Measurements from ENCODE around the gene CAMTA1. TPM values are rescaled to one million over a fixed set of nuclear protein-coding genes. Genes with fewer than 3 reads are reported as not detected.

The CAMTA1 gene
- total and polyA plus RNA-seq, 4 donors = 18.0 to 93.5 (median 35.8) TPM

DNA sequence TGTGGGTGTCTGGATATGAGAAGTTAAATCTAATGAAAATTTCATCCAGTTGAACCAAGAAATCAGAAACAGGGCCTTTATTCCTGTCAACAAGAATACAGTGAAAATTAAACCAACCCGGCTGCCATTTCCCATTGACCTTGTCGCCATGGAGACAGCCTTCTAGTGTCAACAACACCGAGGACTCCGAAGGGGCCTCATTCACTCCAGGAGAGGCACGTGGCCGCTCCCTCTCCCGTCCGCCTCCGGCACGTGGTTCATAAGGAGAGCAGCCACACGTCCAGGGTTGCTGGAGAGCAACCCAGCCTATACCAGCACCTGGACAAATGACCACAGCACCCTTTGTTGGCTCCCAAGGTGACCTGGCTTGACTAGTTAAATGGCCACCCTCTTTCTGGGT is 865.5 kb downstream of the CAMTA1 start:
- TF ChIP-seq TAF1 (conservative IDR thresholded peaks at IDR 0.05) (no peak), HNF4G (IDR thresholded peaks at IDR 0.05) (no peak), JUND (IDR thresholded peaks at IDR 0.05) (no peak), EGR1 (IDR thresholded peaks at IDR 0.05; ENCODE audit: low read depth in 2 of 2) (no peak), RXRA (IDR thresholded peaks at IDR 0.05) (no peak), FOXA1 (IDR thresholded peaks at IDR 0.05) (no peak), YY1 (IDR thresholded peaks at IDR 0.05) (no peak), NR2F2 (IDR thresholded peaks at IDR 0.05) (no peak), GABPA (IDR thresholded peaks at IDR 0.05 in 1 of 2, conservative IDR thresholded peaks at IDR 0.05 in 1 of 2) (no peak), RAD21 (IDR thresholded peaks at IDR 0.05) (no peak), MAX (IDR thresholded peaks at IDR 0.05) (no peak), HNF4A (conservative IDR thresholded peaks at IDR 0.05) (no peak), SP1 (IDR thresholded peaks at IDR 0.05) (no peak)
- TF ChIP-seq, protein P1, sequence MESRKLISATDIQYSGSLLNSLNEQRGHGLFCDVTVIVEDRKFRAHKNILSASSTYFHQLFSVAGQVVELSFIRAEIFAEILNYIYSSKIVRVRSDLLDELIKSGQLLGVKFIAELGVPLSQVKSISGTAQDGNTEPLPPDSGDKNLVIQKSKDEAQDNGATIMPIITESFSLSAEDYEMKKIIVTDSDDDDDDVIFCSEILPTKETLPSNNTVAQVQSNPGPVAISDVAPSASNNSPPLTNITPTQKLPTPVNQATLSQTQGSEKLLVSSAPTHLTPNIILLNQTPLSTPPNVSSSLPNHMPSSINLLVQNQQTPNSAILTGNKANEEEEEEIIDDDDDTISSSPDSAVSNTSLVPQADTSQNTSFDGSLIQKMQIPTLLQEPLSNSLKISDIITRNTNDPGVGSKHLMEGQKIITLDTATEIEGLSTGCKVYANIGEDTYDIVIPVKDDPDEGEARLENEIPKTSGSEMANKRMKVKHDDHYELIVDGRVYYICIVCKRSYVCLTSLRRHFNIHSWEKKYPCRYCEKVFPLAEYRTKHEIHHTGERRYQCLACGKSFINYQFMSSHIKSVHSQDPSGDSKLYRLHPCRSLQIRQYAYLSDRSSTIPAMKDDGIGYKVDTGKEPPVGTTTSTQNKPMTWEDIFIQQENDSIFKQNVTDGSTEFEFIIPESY (IDR thresholded peaks at IDR 0.05) = no peak
- TF ChIP-seq, protein P2, sequence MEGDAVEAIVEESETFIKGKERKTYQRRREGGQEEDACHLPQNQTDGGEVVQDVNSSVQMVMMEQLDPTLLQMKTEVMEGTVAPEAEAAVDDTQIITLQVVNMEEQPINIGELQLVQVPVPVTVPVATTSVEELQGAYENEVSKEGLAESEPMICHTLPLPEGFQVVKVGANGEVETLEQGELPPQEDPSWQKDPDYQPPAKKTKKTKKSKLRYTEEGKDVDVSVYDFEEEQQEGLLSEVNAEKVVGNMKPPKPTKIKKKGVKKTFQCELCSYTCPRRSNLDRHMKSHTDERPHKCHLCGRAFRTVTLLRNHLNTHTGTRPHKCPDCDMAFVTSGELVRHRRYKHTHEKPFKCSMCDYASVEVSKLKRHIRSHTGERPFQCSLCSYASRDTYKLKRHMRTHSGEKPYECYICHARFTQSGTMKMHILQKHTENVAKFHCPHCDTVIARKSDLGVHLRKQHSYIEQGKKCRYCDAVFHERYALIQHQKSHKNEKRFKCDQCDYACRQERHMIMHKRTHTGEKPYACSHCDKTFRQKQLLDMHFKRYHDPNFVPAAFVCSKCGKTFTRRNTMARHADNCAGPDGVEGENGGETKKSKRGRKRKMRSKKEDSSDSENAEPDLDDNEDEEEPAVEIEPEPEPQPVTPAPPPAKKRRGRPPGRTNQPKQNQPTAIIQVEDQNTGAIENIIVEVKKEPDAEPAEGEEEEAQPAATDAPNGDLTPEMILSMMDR (IDR thresholded peaks at IDR 0.05; ENCODE audit: low read depth, low read length, missing input control) = no peak
- TF ChIP-seq, protein P3, sequence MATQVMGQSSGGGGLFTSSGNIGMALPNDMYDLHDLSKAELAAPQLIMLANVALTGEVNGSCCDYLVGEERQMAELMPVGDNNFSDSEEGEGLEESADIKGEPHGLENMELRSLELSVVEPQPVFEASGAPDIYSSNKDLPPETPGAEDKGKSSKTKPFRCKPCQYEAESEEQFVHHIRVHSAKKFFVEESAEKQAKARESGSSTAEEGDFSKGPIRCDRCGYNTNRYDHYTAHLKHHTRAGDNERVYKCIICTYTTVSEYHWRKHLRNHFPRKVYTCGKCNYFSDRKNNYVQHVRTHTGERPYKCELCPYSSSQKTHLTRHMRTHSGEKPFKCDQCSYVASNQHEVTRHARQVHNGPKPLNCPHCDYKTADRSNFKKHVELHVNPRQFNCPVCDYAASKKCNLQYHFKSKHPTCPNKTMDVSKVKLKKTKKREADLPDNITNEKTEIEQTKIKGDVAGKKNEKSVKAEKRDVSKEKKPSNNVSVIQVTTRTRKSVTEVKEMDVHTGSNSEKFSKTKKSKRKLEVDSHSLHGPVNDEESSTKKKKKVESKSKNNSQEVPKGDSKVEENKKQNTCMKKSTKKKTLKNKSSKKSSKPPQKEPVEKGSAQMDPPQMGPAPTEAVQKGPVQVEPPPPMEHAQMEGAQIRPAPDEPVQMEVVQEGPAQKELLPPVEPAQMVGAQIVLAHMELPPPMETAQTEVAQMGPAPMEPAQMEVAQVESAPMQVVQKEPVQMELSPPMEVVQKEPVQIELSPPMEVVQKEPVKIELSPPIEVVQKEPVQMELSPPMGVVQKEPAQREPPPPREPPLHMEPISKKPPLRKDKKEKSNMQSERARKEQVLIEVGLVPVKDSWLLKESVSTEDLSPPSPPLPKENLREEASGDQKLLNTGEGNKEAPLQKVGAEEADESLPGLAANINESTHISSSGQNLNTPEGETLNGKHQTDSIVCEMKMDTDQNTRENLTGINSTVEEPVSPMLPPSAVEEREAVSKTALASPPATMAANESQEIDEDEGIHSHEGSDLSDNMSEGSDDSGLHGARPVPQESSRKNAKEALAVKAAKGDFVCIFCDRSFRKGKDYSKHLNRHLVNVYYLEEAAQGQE (IDR thresholded peaks at IDR 0.05) = no peak
- TF ChIP-seq, protein P4, sequence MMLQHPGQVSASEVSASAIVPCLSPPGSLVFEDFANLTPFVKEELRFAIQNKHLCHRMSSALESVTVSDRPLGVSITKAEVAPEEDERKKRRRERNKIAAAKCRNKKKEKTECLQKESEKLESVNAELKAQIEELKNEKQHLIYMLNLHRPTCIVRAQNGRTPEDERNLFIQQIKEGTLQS (IDR thresholded peaks at IDR 0.05) = no peak
- Histone ChIP-seq H3K27me3 (ENCODE audit: control insufficient read depth in 4 of 4, insufficient read depth in 4 of 4, low read length in 3 of 4) (no peaks in the 10 kb centered on the region), H3K36me3 (ENCODE audit: control insufficient read depth in 4 of 4, insufficient read depth in 3 of 4, low read depth in 1 of 4, low read length in 3 of 4) (no peaks in the 10 kb centered on the region), H3K9ac (ENCODE audit: low read depth in 1 of 2, low read length in 2 of 2) (no peak overlapping the region), H3K4me3 (ENCODE audit: low read depth in 1 of 3, low read length in 3 of 3) (no peak overlapping the region), H3K4me1 (ENCODE audit: control insufficient read depth in 4 of 4, insufficient read depth in 4 of 4, low read length in 3 of 4) (peaks cover 0 to 1% (median 0%) of the 10 kb centered on the region in 4 donors), H3K9me3 (ENCODE audit: control insufficient read depth in 4 of 4, low read length in 3 of 4) (no peaks in the 10 kb centered on the region), H3K27ac (ENCODE audit: low read depth in 1 of 2, low read length in 2 of 2) (no peak overlapping the region)
- WGBS = 49% methylated on average over 11 of the region's 11 CpGs
- no peak for DNase-seq (ENCODE audit: low spot score)

All from liver (tissue), 9 donors.